WTC11 (cell line): Measurements from ENCODE around the gene KCNT2.

Source experiments
- CREM ChIP-seq: sonication (generic); formaldehyde crosslinking; IDR thresholded peaks from 2 replicates; pipeline ENCODE4 v1.8.1; 2022; ENCODE audit warnings: mild to moderate bottlenecking, missing genetic modification reagents, moderate library complexity
- SP1 ChIP-seq: sonication (generic); formaldehyde crosslinking; conservative IDR thresholded peaks from 2 replicates; pipeline ENCODE4 v1.8.1; 2022; ENCODE audit warnings: missing genetic modification reagents
- ZNF263 ChIP-seq: sonication (generic); formaldehyde crosslinking; IDR thresholded peaks from 2 replicates; pipeline ENCODE4 v1.8.1; 2022; ENCODE audit warnings: low read depth, mild to moderate bottlenecking, moderate library complexity, missing genetic modification reagents
- TF ChIP-seq, protein P1 (sequence below): sonication (generic); formaldehyde crosslinking; IDR thresholded peaks from 2 replicates; pipeline ENCODE4 v1.8.1; 2022; ENCODE audit warnings: mild to moderate bottlenecking, missing genetic modification reagents, moderate library complexity, borderline replicate concordance
- TF ChIP-seq, protein P2 (sequence below): sonication (generic); formaldehyde crosslinking; IDR thresholded peaks from 2 replicates; pipeline ENCODE4 v1.8.1; 2022; ENCODE audit warnings: missing genetic modification reagents, borderline replicate concordance
- TF ChIP-seq, protein P3 (sequence below): sonication (generic); formaldehyde crosslinking; IDR thresholded peaks from 2 replicates; pipeline ENCODE4 v1.8.1; 2023; ENCODE audit warnings: mild to moderate bottlenecking, missing genetic modification reagents, moderate library complexity
- TF ChIP-seq, protein P4 (sequence below): fragments of 200-600 bp; IDR thresholded peaks from 2 replicates; pipeline ENCODE4 v1.8.0; 2022; ENCODE audit warnings: antibody characterized with exemption
- TF ChIP-seq, protein P5 (sequence below): sonication (generic); formaldehyde crosslinking; IDR thresholded peaks from 2 replicates; pipeline ENCODE4 v1.8.1; 2022; ENCODE audit warnings: low read depth, missing genetic modification reagents, borderline replicate concordance
- TF ChIP-seq, protein P6 (sequence below): fragments of 250-450 bp; sonication (Bioruptor Pico); IDR thresholded peaks from 2 replicates; pipeline ENCODE4 v1.9.0; 2021; ENCODE audit warnings: moderate library complexity, mild to moderate bottlenecking, inconsistent platforms, borderline replicate concordance

DNA sequence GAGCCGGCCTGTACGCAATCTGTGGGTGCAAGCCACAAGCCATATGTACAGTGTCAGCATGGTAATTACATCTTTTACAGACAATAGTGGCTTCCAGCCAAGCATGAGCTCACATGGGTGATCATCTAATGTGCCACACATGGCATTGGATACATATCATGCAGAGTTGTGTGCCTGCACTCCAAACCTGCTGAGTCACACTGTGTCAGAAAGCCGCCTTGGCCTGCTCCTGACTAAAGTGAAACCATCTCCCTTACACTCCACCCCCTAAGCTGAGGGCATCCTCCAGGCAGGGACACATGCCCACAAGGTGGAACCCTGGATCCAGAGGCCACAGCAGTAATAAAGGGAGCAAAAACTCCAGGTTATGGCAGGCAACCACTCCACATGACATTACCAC lies 72.5 kb downstream of the KCNT2 start:
- no peak for TF ChIP-seq SP1 (CRISPR knock-in tag)
- TF ChIP-seq, protein P1, sequence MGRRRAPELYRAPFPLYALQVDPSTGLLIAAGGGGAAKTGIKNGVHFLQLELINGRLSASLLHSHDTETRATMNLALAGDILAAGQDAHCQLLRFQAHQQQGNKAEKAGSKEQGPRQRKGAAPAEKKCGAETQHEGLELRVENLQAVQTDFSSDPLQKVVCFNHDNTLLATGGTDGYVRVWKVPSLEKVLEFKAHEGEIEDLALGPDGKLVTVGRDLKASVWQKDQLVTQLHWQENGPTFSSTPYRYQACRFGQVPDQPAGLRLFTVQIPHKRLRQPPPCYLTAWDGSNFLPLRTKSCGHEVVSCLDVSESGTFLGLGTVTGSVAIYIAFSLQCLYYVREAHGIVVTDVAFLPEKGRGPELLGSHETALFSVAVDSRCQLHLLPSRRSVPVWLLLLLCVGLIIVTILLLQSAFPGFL (CRISPR knock-in tag): no peak
- no peak for TF ChIP-seq ZNF263 (CRISPR knock-in tag)
- TF ChIP-seq, protein P2, sequence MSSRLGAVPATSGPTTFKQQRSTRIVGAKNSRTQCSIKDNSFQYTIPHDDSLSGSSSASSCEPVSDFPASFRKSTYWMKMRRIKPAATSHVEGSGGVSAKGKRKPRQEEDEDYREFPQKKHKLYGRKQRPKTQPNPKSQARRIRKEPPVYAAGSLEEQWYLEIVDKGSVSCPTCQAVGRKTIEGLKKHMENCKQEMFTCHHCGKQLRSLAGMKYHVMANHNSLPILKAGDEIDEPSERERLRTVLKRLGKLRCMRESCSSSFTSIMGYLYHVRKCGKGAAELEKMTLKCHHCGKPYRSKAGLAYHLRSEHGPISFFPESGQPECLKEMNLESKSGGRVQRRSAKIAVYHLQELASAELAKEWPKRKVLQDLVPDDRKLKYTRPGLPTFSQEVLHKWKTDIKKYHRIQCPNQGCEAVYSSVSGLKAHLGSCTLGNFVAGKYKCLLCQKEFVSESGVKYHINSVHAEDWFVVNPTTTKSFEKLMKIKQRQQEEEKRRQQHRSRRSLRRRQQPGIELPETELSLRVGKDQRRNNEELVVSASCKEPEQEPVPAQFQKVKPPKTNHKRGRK (CRISPR knock-in tag): no peak
- TF ChIP-seq, protein P3, sequence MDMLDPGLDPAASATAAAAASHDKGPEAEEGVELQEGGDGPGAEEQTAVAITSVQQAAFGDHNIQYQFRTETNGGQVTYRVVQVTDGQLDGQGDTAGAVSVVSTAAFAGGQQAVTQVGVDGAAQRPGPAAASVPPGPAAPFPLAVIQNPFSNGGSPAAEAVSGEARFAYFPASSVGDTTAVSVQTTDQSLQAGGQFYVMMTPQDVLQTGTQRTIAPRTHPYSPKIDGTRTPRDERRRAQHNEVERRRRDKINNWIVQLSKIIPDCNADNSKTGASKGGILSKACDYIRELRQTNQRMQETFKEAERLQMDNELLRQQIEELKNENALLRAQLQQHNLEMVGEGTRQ: no peak
- TF ChIP-seq, protein P4, sequence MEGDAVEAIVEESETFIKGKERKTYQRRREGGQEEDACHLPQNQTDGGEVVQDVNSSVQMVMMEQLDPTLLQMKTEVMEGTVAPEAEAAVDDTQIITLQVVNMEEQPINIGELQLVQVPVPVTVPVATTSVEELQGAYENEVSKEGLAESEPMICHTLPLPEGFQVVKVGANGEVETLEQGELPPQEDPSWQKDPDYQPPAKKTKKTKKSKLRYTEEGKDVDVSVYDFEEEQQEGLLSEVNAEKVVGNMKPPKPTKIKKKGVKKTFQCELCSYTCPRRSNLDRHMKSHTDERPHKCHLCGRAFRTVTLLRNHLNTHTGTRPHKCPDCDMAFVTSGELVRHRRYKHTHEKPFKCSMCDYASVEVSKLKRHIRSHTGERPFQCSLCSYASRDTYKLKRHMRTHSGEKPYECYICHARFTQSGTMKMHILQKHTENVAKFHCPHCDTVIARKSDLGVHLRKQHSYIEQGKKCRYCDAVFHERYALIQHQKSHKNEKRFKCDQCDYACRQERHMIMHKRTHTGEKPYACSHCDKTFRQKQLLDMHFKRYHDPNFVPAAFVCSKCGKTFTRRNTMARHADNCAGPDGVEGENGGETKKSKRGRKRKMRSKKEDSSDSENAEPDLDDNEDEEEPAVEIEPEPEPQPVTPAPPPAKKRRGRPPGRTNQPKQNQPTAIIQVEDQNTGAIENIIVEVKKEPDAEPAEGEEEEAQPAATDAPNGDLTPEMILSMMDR: no peak
- TF ChIP-seq CREM (CRISPR knock-in tag): no peak
- TF ChIP-seq, protein P5, sequence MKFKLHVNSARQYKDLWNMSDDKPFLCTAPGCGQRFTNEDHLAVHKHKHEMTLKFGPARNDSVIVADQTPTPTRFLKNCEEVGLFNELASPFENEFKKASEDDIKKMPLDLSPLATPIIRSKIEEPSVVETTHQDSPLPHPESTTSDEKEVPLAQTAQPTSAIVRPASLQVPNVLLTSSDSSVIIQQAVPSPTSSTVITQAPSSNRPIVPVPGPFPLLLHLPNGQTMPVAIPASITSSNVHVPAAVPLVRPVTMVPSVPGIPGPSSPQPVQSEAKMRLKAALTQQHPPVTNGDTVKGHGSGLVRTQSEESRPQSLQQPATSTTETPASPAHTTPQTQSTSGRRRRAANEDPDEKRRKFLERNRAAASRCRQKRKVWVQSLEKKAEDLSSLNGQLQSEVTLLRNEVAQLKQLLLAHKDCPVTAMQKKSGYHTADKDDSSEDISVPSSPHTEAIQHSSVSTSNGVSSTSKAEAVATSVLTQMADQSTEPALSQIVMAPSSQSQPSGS: no peak
- TF ChIP-seq, protein P6, sequence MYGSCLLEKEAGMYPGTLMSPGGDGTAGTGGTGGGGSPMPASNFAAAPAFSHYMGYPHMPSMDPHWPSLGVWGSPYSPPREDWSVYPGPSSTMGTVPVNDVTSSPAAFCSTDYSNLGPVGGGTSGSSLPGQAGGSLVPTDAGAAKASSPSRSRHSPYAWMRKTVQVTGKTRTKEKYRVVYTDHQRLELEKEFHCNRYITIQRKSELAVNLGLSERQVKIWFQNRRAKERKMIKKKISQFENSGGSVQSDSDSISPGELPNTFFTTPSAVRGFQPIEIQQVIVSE (CRISPR knock-in tag): no peak
